H7 (cell line): ENCODE measurements around the gene TBX3. TPM values are rescaled to one million over a fixed set of nuclear protein-coding genes. Genes with fewer than 3 reads are reported as not detected.

Source experiments
- DNase-seq: peaks from one replicate; pipeline ENCODE4 v3.0.0; 2012
- H3K27me3 ChIP-seq: 2 replicates; pipeline ENCODE4 v1.6.0; 2011; ENCODE audit warnings: mild to moderate bottlenecking, low read length; ENCODE audit not compliant: control insufficient read depth, insufficient read depth
- H3K36me3 ChIP-seq: replicated peaks from 2 replicates; pipeline ENCODE4 v1.5.1; 2011; ENCODE audit warnings: low read length; ENCODE audit not compliant: control insufficient read depth, insufficient read depth
- H3K4me3 ChIP-seq: 2 replicates; pipeline ENCODE4 v1.5.1; 2011; ENCODE audit warnings: low read depth, mild to moderate bottlenecking, control low read depth, low read length, moderate library complexity; ENCODE audit not compliant: insufficient read depth
- total RNA-seq: library from RNA; depleted of rRNA; stranded (reverse); fragments of >200 nt; shearing (Covaris generic); gene quantifications from 2 replicates; pipeline ENCODE4 v1.2.3, GENCODE V29; 2014

The TBX3 gene
- total RNA-seq, 1 experiment from 2014 or later, result 0.94 TPM

DNA sequence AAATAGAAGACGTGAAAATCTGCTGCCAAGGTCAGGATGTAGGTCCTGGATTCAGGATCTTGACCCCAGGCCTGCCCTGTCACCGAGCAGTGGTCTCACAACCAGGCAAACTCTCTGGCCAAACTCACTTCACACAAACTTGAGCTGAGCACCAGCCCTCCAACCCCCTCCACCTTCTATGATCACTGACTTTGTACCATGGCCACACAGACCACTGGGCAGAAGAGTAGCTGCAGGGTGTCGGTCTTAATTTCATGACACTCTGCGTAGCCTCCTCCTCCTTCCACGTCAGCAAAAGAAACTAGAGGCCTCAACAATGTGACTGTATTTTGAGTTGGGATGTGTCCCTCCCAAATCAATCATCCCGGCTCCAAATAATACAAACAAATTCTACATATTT lies 7.2 kb upstream of the TBX3 start:
- Histone ChIP-seq H3K4me3 (no peak overlapping the region), H3K27me3 (peaks cover 100% of the 10 kb centered on the region), H3K36me3 (no peaks in the 10 kb centered on the region)
- no peak for DNase-seq

DNA sequence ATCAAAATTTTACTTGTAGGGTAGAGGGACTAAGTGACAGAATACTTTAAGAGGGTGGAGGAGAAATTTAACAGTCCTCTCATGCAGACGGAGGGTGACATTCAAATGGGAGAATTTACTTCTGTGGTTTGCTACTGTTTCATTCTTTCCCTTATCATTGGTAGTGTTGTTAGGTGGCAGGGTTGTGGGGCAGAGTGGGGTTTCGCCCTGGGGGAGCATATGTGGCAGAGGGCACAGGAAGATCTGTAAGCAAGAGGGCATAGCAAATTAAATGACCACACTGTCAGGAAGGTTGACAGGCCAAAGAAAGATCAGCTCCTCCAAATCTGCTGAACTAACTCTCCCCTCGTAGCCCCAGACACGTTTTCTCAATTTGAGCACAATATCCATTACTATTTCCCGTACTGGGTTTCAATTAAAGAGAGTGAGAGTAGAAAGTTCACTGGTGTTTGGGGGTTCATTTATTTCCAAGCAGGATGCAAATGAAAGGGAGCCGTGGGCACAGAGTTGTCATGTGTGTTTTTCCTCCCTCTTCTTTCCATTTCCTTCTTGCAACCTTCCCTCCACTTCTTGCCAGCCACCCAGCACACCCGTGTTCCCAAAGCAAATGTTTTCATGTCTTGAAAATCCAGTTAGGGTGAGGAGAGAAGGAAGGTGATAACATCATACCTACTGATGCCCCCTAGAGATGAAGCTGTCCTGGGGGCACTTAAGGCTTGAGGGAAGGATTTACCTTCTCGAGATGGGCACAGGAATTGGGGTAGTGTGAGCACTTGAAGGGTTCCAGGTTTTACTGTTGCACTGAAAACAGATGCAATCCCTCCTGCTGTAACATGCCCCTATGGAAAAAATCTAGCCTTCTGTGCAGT lies 6.5 kb upstream of the TBX3 start:
- DNase-seq, result peak; percentile 28
- Histone ChIP-seq H3K4me3 (no peak overlapping the region), H3K36me3 (no peaks in the 10 kb centered on the region), H3K27me3 (peaks cover 100% of the 10 kb centered on the region)

DNA sequence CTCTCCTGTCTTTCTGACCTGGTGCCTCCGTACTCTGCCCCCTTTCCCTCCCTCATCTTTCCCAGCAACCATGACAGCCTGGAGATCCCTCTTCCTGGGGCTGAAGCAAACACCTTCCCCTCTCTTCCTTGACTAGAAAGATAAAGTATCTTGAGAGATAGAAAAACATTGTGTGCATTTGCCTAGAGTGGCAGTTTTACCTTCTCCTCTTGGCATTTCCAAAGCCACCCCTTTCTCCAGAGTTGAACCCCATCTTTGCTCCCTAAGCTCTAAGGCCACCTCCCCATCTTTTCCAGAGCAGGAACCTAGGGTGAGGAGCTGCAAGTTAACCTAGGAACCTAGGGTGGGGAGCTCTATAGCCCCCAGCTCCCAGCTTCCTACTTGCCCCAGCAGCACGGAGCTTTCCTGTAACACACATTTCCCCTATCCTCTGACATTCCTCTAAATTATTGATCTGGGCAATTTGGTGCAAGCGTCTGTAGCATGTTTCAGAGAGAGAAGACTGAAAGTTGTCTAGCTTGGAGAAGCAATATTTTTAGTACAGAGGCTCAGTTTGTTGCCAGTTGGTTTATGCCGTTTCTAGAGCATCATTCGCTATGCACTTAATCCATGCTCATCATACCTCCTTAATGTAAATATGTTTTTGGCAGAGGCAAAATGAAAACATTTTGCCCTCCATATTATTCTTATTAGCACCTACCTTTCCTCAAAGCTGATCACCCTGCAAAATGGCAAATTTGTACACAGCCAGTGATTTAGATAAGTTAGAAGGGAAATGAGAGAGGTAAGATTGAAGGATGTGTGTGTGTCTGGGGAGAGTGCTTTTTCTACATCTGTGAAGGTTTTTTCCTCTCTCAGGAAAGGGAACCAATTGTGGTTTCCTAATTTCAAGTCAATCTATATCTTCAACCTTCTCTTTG lies 5.4 kb upstream of the TBX3 start:
- DNase-seq, result no peak
- Histone ChIP-seq H3K4me3 (no peak overlapping the region), H3K27me3 (peaks cover 98% of the 10 kb centered on the region), H3K36me3 (no peaks in the 10 kb centered on the region)

DNA sequence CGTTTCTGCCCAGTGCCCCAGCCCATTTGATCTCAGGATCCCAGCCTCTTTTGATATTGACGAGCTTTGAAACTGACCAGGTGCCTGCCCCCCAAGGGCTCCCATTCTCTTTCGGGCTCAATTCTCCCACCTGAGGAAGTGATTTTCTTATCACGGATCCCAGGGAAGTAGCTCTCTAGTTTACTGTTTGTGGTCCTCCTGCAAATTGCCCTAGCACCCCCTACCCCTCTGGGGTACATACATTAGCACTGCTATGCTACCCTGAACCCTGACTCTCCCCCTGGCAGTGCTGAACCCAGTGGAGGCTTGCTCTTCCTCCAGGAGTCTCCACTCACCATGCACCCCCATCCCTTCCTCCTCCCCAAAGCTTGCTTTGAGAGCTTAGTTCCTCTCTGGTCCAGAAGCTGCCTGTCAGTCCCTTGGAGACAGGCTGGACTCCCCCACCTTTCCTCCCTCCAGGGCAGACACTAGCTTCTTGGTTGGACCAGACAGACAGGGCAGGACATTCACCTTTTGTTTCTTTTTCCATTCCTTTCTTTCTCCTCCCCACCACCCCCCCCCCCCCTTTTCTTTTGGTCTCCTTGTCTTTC lies 4.4 kb upstream of the TBX3 start:
- H3K36me3 ChIP-seq, result no peaks in the 10 kb centered on the region
- peaks cover 91% of the 10 kb centered on the region for H3K27me3 ChIP-seq
- no peak overlapping the region for H3K4me3 ChIP-seq
- DNase-seq, result peak; percentile 35

DNA sequence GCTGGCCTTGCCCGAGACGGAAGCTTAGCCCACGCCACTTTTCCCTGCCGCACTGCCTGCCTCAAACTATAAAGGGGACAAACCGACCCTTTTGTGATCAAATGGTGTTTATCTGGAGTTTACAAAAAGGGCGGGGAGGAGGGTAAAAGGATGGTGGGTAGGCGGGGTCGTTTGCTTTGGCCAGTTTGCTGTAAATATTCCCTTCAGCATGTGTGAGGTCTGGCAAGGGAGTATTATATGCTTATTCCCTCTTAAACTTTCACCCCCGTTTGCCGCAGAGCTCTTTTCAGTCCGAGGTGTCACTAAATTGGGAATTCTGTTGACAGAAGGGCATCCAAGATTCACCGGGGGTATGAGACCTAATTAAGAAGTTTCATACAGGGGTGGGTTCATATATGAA lies 3.8 kb upstream of the TBX3 start:
- DNase-seq, result peak; percentile 23
- H3K36me3 ChIP-seq, result no peaks in the 10 kb centered on the region
- H3K27me3 ChIP-seq, result peaks cover 91% of the 10 kb centered on the region
- no peak overlapping the region for H3K4me3 ChIP-seq

DNA sequence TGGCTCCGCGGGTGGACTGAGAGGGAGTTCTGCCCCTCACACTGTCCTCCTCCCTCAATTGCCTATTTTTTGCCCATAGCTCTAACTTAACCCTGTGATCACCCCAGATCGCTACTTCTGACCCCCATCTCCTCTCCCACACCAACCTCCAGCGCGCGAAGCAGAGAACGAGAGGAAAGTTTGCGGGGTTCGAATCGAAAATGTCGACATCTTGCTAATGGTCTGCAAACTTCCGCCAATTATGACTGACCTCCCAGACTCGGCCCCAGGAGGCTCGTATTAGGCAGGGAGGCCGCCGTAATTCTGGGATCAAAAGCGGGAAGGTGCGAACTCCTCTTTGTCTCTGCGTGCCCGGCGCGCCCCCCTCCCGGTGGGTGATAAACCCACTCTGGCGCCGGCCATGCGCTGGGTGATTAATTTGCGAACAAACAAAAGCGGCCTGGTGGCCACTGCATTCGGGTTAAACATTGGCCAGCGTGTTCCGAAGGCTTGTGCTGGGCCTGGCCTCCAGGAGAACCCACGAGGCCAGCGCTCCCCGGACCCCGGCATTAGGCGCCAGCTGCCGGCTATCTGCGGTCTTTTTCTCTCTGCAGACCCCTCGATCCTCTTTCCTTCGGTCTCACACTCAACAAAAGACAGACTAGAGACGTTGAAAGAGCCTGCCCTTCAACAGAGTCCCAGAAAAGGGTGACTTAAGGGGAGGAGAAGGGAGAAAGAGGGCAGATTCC lies 3.0 kb upstream of the TBX3 start:
- Histone ChIP-seq H3K36me3 (no peaks in the 10 kb centered on the region), H3K27me3 (peaks cover 91% of the 10 kb centered on the region), H3K4me3 (no peak overlapping the region)
- peak; percentile 55 for DNase-seq

DNA sequence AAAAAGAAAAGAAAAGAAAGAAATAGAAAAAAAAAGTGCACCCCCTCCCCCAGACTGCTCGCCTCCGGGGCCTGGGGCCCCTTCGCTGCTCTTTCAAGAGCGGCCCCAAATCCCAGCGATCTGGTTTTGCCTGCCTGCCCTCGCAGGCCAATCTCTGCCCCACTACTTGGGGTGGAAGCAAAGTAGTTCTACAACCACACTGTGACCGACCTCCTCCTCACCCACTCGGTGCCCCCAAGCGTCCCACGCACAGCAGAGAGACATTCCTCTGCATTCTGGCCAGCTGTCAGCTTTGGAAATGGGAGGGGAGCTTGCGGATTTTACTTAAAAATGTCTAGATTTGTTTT lies 2.4 kb upstream of the TBX3 start:
- DNase-seq, result peak; percentile 51
- H3K36me3 ChIP-seq, result no peaks in the 10 kb centered on the region
- no peak overlapping the region for H3K4me3 ChIP-seq
- H3K27me3 ChIP-seq, result peaks cover 91% of the 10 kb centered on the region

DNA sequence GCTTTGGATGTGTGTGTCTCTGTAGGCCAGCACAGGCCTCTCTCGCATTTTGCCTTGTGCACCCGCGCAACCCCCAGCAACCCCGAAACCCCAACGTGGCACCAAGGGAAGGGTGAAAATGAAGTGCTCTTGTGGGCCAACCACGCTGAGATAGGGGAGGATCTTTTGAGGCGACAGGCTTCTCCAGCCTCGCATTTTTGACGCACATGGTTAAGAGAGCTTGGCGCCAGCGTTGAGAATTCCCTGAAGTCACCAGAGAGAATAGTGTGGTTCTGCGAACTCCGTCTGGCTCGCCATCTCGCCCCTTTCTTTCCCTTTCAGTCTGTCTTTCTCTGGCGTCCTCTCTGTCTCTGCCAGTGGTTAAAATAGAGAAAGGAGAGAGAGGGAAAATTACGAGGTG lies 1.9 kb upstream of the TBX3 start:
- peak; percentile 40 for DNase-seq
- Histone ChIP-seq H3K27me3 (peaks cover 91% of the 10 kb centered on the region), H3K4me3 (no peak overlapping the region), H3K36me3 (no peaks in the 10 kb centered on the region)

DNA sequence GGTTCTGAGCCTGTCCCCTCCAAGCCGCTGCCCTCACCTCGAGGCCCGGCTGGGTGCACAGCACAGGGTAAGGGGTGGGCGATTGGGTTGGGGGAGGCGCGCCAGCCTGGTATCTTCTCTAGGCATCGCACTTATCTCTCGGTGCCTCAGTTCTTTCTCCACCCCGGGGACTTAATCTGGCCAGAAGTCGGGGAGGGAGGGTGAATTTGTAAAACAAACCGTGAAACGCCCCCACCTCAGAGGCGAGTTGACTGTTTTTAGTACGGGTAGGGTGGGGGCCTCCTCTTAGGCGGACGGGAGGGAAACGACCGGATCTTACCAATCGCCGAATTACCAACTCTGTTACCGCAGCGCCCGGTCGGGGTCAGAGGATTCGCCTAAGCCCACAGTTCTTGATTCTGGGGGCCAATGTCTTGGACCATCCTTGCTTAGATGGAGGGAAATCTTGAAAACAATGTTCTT lies 1.4 kb upstream of the TBX3 start:
- Histone ChIP-seq H3K4me3 (peak overlapping the region; percentile 42), H3K27me3 (peaks cover 91% of the 10 kb centered on the region), H3K36me3 (no peaks in the 10 kb centered on the region)
- peak; percentile 56 for DNase-seq

DNA sequence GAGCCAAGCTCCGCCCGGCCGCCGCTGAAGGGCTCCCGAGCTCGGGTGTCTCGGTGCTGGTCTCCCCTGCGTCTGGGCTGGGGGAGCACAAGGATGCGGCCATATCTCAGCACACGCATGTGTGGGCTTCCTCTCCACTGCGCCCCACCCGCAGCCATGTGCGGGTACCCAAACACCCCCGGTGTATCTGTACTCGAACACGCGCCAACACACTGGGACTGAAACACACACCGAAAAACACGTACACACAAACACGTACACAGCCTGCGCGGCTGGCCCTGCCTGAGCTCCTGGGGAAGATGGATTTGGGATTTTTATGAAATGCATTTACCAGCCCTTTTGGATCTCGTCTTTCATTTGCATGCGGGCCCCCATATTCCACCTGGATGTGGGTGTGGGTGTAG lies 897 bp upstream of the TBX3 start:
- Histone ChIP-seq H3K27me3 (peaks cover 91% of the 10 kb centered on the region), H3K36me3 (no peaks in the 10 kb centered on the region), H3K4me3 (peak overlapping the region; percentile 42)
- DNase-seq, result no peak

DNA sequence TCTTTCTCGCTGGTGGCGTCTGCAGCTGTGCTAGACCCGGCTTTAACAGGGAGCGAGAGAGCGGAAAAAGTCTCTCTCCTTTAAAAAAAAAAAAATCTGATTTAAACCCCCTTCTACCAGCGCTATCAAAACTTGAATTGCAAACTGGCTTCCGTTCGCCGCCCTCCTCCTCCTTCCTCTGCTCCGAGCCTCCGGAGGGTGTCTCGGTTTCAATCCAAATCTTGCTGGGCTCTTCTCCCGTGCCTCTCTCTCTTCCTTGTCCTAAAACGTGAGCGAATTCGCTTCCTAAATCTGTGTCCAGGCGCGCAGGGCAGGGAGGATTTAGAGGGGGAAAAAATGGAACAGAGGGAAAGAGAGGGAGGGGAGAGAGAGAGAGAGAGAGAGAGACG lies 272 bp downstream of the TBX3 start:
- no peak for DNase-seq
- Histone ChIP-seq H3K27me3 (peaks cover 91% of the 10 kb centered on the region), H3K36me3 (no peaks in the 10 kb centered on the region), H3K4me3 (peak overlapping the region; percentile 42)

DNA sequence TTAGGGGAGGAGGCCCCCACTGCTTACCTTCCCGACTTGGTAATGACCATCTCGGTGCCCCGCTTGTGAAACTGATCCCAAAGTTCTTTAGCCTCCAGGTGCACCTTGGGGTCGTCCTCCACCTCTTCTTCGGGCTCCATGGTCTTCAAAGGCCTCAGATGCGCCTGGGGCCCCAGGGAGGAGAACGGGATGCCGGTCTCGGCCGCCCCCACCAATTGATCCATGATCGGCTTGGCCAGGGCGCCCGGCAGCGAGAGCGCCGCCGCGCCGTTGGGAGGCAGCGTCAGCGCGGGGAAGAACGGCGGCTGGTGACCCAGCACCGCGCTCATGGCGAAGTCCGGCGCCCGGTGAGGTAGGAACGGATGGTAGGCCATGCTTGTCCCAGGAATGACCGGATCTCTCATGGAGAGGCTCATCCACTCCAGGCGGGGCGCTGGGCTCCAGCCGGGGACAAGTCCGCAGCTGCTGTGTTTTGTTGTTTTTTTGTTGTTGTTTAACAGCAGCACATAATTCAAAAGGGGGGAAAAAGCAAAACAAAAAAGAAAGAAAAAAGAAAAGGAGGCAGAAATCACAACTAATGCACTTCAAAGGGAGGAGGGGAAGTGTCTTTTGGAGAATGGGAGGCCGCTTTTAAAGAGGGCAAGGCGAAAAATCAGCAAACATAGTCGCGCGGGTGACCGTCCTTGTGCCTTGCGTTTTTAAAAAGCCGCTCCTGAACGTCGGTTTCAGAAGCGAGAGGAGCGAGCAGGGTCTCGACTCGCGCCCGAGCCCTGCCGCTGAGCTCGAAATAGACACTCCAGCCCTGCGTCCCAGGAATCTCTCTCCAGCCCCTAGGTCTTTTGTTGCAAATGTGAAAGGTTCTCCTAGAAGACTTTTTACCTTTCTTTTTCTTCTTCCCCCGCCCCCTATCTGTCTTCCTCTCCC lies 928 bp downstream of the TBX3 start:
- peak; percentile 74 for DNase-seq
- peak overlapping the region; percentile 42 for H3K4me3 ChIP-seq
- H3K36me3 ChIP-seq, result no peaks in the 10 kb centered on the region
- peaks cover 91% of the 10 kb centered on the region for H3K27me3 ChIP-seq

DNA sequence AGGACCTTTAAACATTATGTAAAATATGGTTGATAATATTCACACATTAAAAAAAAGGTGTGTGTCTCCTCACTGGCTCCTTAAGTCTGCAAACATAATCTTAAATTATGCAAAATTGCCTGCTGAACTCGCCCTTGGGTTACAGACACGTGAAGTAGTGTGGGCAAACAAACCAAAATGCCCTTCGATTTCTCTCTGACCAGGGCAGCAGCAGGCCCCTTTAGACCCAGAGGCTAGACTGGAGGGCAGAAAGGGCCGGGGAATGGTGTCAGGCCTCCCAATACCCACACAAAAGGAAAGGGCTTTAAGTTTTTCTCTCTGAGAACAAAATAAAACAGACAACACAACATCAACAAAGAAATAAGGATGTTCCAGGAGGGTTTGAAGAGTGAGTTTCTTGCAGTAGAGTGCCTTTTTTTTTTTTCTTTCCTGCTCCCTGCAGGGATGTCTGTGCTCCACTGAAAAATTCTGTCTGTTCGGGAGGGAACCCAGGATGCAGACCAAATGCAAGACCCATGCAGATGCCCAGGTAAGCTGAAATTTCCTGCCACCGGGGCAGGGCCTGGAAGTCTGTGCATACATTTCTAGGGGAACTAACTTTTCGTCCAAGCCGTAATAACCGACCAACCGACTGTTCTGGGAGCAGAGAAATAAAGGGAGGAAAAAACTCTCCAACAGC lies 1.7 kb downstream of the TBX3 start:
- peak overlapping the region; percentile 42 for H3K4me3 ChIP-seq
- peaks cover 91% of the 10 kb centered on the region for H3K27me3 ChIP-seq
- DNase-seq, result no peak
- H3K36me3 ChIP-seq, result no peaks in the 10 kb centered on the region
